Panc1 (cell line): Measurements from ENCODE around the gene TRIM62.

Source experiments
- CTCF ChIP-seq: fragments of 450-650 bp; IDR thresholded peaks from 2 replicates; pipeline ENCODE4 v1.5.1; 2017; ENCODE audit warnings: mild to moderate bottlenecking
- POLR2AphosphoS5 ChIP-seq: IDR thresholded peaks from 2 replicates; pipeline ENCODE4 v1.6.1; 2012; ENCODE audit warnings: mild to moderate bottlenecking, low read depth, low read length, moderate library complexity
- REST ChIP-seq, 2 experiments: IDR thresholded peaks; 2 replicates each; pipeline ENCODE4 v1.6.1; 2011 to 2012; ENCODE audit warnings: low read depth in 2 of 2, control low read depth in 1 of 2, low read length in 1 of 2, mild to moderate bottlenecking in 1 of 2, moderate library complexity in 1 of 2; ENCODE audit not compliant: insufficient read depth in 1 of 2
- SIN3A ChIP-seq: IDR thresholded peaks from 2 replicates; pipeline ENCODE4 v1.6.1; 2012; ENCODE audit warnings: low read depth, mild to moderate bottlenecking, low read length, moderate library complexity, borderline replicate concordance; ENCODE audit not compliant: insufficient read depth

GRCh38 chr1:33096363-33097005 is 85.4 kb downstream of the TRIM62 start:
- TF ChIP-seq CTCF (no peak), POLR2AphosphoS5 (no peak), SIN3A (no peak), REST (IDR thresholded peaks at IDR 0.05; ENCODE audit: insufficient read depth in 1 of 2, low read depth in 2 of 2, low read length in 1 of 2) (no peak)
